Prostate gland (tissue), 2 donors: ENCODE measurements around the gene DNM1L.

ENCODE experiments used
- CTCF ChIP-seq, 4 experiments: fragments of 200-600 bp in 2 of 4; fragments of 450-650 bp in 2 of 4; sonication (generic) in 2 of 4; IDR thresholded peaks; 1 replicate in 3 of 4; 2 replicates in 1 of 4; pipeline ENCODE4 v1.5.1; 2016 to 2019; ENCODE audit warnings: antibody characterized with exemption in 4 of 4, mild to moderate bottlenecking in 2 of 4, moderate library complexity in 2 of 4
- POLR2A ChIP-seq: fragments of 450-650 bp; IDR thresholded peaks from one replicate; pipeline ENCODE4 v1.6.1; 2016; ENCODE audit warnings: antibody characterized with exemption, mild to moderate bottlenecking

- TF ChIP-seq POLR2A (no peak), CTCF (IDR thresholded peaks at IDR 0.05) (no peak)
Observed at GRCh38 chr12:32718926-32719325, 39.8 kb downstream of the DNM1L start.
